Activated gamma-delta T cell (primary cell): ENCODE measurements around the gene ELOF1.
"Not testable (repeated sequence)": the region's sequence is repeated elsewhere in the genome, so short reads cannot be mapped to it uniquely, and the experiment has no call there.

ENCODE experiments used
- DNase-seq: peaks from one replicate; lab custom pipeline; 2025; lab: John Stamatoyannopoulos, UW

ELOF1 gene

DNA sequence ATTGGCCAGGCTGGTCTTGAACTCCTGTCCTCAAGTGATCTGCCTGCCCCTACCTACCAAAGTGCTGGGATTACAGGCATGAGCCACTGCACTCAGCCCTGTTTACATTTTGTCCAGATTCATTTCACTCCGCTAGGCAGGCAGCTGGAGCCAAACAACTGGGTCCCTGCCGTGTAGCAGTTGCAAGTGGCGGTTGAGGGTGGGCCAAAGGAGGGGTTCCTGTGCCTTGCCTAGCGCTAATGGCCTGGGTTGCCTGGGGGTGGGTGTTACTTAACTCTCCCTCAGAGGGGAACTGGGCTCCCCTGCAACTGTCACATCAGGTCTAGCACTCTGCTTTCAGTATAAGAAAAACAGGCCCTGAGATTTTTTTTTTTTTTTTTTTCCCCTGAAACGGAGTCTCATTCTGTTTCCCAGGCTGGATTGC is 11.0 kb upstream of the ELOF1 start:
- DNase-seq = no peak

GRCh38 chr19:11566164-11566563 is 7.1 kb upstream of the ELOF1 start:
- DNase-seq = no peak

GRCh38 chr19:11565649-11565980 is 6.6 kb upstream of the ELOF1 start:
- not testable (repeated sequence) for DNase-seq

GRCh38 chr19:11564082-11564807 is 5.2 kb upstream of the ELOF1 start:
- DNase-seq = not testable (repeated sequence)

- DNase-seq = no peak
Observed at GRCh38 chr19:11563532-11563931, 4.5 kb upstream of the ELOF1 start.

GRCh38 chr19:11560404-11561051 is 1.5 kb upstream of the ELOF1 start:
- DNase-seq = no peak

DNA sequence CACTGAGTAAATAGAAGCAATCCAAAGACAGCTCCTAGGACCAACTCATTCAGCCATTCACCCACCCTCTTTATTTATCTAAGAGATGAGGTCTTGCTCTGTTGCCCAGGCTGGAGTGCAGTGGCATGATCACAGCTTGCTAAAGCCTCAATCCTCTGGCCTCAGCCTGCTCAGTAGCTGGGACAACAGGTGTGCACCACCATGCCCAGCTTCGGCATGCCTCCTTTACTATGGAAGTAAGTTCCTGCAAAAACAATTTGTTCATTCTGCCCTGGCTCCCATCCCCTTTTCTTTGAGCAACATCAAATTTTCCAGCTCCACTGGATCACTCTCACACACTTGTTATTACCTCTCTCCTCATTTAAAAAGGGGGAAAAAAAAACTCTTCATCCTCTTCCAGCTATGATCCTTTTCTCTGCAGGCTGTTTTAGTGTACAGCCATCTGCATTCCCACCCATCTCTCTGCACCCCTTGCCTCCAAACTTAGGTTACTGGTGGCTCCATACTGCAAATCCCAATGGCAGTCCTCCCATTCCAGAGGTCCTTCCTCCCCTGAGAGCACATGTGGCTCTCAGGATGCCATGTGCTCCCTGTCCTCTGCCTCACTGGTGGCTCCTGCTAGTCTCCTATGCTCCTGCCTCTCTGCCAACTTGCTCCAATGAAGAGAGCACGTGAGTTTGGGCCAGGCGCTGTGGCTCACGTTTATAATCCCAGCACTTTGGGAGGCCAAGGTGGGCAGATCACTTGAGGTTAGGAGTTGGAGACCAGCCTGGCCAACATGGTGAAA is 2.2 kb downstream of the ELOF1 start:
- no peak for DNase-seq

GRCh38 chr19:11555246-11555645 is 3.8 kb downstream of the ELOF1 start:
- no peak for DNase-seq

- DNase-seq = no peak
Observed at GRCh38 chr19:11554160-11554559, 4.9 kb downstream of the ELOF1 start.

- no peak for DNase-seq
Observed at GRCh38 chr19:11552666-11553372, 6.2 kb downstream of the ELOF1 start.

- DNase-seq = no peak
Observed at GRCh38 chr19:11551603-11552235, 7.3 kb downstream of the ELOF1 start.

GRCh38 chr19:11550265-11550664 is 8.8 kb downstream of the ELOF1 start:
- no peak for DNase-seq

DNA sequence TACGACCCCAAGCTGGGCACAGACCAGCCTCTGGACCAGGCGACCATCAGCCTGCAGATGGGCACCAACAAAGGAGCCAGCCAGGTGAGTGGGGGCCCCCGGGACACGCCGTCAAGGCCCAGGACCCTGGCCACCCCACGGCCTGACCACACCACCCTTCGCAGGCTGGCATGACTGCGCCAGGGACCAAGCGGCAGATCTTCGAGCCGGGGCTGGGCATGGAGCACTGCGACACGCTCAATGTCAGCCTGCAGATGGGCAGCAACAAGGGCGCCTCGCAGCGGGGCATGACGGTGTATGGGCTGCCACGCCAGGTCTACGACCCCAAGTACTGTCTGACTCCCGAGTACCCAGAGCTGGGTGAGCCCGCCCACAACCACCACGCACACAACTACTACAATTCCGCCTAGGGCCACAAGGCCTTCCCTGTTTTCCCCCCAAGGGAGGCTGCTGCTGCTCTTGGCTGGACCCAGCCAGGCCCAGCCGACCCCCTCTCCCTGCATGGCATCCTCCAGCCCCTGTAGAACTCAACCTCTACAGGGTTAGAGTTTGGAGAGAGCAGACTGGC is 9.6 kb downstream of the ELOF1 start:
- no peak for DNase-seq

- DNase-seq = no peak
Observed at GRCh38 chr19:11547929-11548700, 10.9 kb downstream of the ELOF1 start.

- no peak for DNase-seq
Observed at GRCh38 chr19:11541238-11541637, 17.8 kb downstream of the ELOF1 start.

DNA sequence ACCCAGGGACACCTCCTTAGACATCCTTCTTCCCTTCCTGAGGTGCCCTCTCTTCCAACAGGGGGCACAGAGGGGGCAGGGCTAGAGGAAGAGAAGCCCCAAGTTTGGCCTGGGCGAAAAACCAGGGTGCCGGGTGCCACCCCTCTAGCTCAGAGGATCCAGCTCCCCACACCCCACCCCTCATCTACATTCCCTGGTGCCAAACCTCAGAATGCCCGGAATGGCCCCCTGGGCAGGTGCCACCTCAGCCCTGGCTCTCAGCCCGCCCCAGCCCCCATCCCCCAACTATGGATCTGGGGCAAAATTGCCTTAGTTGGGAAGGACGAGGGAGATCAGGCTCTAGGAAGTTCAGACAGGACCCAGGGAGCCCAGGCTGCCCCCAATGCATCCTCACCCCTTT is 18.4 kb downstream of the ELOF1 start:
- DNase-seq = no peak

DNA sequence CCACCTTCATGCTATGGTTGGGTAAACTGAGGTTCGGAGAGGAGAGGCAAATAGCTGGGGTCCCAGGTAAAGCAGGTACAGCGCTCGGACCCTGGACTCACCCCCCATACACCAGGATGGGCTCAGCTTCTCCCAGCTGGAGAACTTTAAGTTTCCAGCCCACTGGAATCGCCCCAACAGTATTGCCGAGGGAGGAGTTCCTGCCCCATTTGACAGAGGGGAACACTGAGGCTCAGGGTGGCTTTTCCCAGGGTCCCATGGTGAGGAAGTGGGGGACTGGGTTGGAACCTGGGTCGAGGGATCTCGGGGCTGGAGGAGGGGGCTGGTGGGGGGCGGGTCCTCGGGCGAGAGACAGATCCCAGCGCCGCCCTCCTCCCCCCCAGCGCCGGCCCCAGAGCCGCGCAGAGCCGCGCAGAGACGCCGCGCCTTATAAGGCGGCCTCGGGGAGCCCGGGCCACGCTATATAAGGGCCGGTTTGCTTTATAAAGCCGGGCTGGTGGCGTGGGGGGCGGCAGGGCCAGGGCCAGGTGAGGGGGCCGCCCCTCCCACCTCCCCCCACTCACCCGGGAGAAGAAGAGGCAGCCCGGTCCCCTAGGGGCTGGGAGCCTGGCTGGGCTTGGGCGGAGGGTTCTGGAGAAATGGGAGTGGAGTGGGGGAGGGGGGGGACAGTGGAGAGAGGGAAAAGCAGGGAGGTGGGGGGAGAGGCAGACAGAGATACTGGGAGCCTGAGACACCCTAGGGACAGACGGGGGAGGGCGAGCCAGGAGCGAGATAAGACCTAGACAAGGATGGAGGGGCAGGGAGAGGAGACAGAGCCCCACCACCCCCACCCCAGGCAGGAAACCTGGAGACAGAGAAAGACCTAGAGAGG is 19.3 kb downstream of the ELOF1 start:
- no peak for DNase-seq

DNA sequence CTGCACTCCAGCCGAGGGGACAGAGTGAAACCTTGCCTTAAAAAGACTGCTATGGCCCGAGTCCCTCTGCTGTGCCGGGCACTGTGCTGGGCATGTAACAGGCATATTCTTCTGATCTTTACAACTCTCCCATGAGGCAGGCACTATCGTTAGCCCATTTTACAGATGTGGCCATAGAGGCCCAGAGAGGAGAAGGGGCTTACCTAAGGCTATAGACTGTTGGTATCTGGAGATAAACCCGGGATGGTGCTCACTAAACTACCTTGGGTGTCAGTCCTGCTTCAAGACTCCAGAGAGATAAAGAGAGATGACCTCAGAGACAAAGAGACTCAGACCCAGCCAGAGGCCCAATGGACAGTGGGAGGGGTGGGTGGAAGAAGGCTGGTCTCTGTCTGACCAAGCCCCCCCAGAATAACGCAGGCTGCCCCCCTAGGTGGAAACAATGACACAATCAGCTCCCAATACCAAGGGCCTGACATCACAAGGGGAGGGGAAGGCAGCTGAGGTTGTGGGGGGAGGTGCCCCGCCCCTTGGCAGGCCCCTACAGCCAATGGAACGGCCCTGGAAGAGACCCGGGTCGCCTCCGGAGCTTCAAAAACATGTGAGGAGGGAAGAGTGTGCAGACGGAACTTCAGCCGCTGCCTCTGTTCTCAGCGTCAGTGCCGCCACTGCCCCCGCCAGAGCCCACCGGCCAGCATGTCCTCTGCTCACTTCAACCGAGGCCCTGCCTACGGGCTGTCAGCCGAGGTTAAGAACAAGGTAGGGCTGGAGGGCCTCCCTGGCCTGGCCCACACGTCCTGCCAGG is 20.6 kb downstream of the ELOF1 start, which contains the start of gene CNN1:
Gene CNN1 (plus strand): TSS at position 620 of the 805 bp plus-strand sequence. CDS start 77 bp downstream, at position 697.
- DNase-seq = no peak
